Thyroid gland (tissue), 4 donors: ENCODE data around the gene PARL.

ENCODE experiments used
- POLR2A ChIP-seq, 2 donors: fragments of 450-650 bp; IDR thresholded peaks; one replicate each; pipeline ENCODE4 v1.6.1; 2017; ENCODE audit warnings: antibody characterized with exemption in 2 of 2, mild to moderate bottlenecking in 2 of 2, moderate library complexity in 1 of 2
- TF ChIP-seq, protein P1 (sequence below), 6 experiments: fragments of 200-600 bp in 3 of 6; fragments of 450-650 bp in 3 of 6; sonication (generic) in 3 of 6; IDR thresholded peaks; one replicate each; pipeline ENCODE4 v1.5.1; 2016 to 2019; ENCODE audit warnings: antibody characterized with exemption in 6 of 6, mild to moderate bottlenecking in 2 of 6, inconsistent platforms in 1 of 6, moderate library complexity in 1 of 6

GRCh38 chr3:183892610-183893214 is 8.0 kb upstream of the PARL start:
- TF ChIP-seq, protein P1, sequence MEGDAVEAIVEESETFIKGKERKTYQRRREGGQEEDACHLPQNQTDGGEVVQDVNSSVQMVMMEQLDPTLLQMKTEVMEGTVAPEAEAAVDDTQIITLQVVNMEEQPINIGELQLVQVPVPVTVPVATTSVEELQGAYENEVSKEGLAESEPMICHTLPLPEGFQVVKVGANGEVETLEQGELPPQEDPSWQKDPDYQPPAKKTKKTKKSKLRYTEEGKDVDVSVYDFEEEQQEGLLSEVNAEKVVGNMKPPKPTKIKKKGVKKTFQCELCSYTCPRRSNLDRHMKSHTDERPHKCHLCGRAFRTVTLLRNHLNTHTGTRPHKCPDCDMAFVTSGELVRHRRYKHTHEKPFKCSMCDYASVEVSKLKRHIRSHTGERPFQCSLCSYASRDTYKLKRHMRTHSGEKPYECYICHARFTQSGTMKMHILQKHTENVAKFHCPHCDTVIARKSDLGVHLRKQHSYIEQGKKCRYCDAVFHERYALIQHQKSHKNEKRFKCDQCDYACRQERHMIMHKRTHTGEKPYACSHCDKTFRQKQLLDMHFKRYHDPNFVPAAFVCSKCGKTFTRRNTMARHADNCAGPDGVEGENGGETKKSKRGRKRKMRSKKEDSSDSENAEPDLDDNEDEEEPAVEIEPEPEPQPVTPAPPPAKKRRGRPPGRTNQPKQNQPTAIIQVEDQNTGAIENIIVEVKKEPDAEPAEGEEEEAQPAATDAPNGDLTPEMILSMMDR (IDR thresholded peaks at IDR 0.05), result no peak
- no peak for TF ChIP-seq POLR2A (IDR thresholded peaks at IDR 0.05)
